Prostate gland (tissue), 2 donors: ENCODE data around the gene COG5.

Source experiments
- CTCF ChIP-seq, 4 experiments: fragments of 200-600 bp in 2 of 4; fragments of 450-650 bp in 2 of 4; sonication (generic) in 2 of 4; IDR thresholded peaks; 1 replicate in 3 of 4; 2 replicates in 1 of 4; pipeline ENCODE4 v1.5.1; 2016 to 2019; ENCODE audit warnings: antibody characterized with exemption in 4 of 4, mild to moderate bottlenecking in 2 of 4, moderate library complexity in 2 of 4
- POLR2A ChIP-seq: fragments of 450-650 bp; IDR thresholded peaks from one replicate; pipeline ENCODE4 v1.6.1; 2016; ENCODE audit warnings: antibody characterized with exemption, mild to moderate bottlenecking
- POLR2AphosphoS5 ChIP-seq: sonication (generic); formaldehyde crosslinking; IDR thresholded peaks from one replicate; pipeline ENCODE4 v1.6.1; 2017; ENCODE audit warnings: antibody characterized with exemption

- TF ChIP-seq POLR2A: no peak
- TF ChIP-seq POLR2AphosphoS5: no peak
- TF ChIP-seq CTCF (IDR thresholded peaks at IDR 0.05): no peak
Observed at GRCh38 chr7:107359520-107360316, 204.0 kb downstream of the COG5 start.
